HAP-1 (cell line): ENCODE data around the gene COQ9.

Experiments
- DNase-seq, 2 experiments: peaks; one replicate each; pipeline ENCODE4 v3.0.0-alpha.2; 2016 to 2020; ENCODE audit warnings: low spot score in 2 of 2
- H3K27me3 ChIP-seq: fragments of 250-450 bp; sonication (Bioruptor Pico); 2 replicates; pipeline ENCODE4 v1.5.1; 2020; ENCODE audit warnings: low read depth, mild to moderate bottlenecking, moderate library complexity
- H3K36me3 ChIP-seq: fragments of 250-450 bp; sonication (Bioruptor Pico); replicated peaks from 2 replicates; pipeline ENCODE4 v1.5.1; 2020; ENCODE audit warnings: mild to moderate bottlenecking
- H3K4me1 ChIP-seq: fragments of 250-450 bp; sonication (Bioruptor Pico); 2 replicates; pipeline ENCODE4 v1.5.1; 2020; ENCODE audit warnings: mild to moderate bottlenecking
- H3K4me3 ChIP-seq: fragments of 250-450 bp; sonication (Bioruptor Pico); 2 replicates; pipeline ENCODE4 v1.5.1; 2020; ENCODE audit warnings: mild to moderate bottlenecking, moderate library complexity
- H3K9me3 ChIP-seq: fragments of 250-450 bp; sonication (Bioruptor Pico); 2 replicates; pipeline ENCODE4 v1.5.1; 2020; ENCODE audit warnings: mild to moderate bottlenecking, moderate library complexity
- in situ Hi-C: fragments of 300-500 bp; cut with MboI; formaldehyde crosslinking; loops from 3 replicates; pipeline ENCODE4 v1.14.3; 2020; ENCODE audit warnings: low sequenced_read_pairs, inconsistent platforms, mixed read lengths

COQ9 gene

DNA sequence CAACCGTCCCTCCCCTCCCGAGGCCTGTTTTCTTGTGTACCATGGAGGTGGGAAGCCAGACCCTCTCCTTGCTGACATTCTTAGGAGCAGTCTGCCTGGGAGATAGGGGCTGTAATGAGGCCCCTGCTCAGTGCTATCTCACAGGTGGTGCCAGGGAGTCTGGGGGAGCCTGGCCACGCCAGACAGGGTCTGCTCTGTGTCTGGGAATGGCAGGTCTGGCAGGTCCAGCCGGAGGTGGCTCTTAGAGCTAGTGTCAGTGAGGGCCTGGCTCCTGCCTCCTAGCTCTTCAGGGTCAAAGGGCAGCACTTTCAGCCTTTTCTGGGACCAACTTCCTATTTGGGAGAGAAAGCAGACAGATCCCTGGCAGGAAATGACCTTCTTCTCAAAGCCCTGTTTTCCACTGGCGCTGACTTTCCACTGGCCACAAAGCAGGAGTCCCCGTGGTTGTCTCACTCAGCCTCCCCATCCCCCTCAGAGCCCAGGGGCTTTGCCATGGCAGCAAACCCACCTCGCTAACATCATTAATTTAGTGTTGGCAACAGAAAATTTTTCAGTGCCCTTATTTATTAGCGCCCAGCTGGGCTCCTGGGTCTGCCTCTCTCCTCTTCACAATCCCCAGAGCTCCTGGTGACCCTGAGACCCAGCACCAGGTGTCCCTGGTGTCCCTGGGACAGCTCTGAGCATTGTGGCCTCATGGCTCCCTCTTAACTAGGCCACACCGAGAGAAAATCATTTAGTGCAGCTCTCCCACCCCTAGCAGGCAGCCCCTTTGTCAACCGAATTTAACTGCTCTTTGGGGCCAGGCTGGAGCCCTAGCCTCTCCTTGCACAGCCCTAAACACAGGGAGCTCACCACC, 63.0 kb downstream of the COQ9 start:
- no peak for DNase-seq
- Histone ChIP-seq H3K9me3 (no peaks in the 10 kb centered on the region), H3K27me3 (no peaks in the 10 kb centered on the region), H3K36me3 (no peaks in the 10 kb centered on the region), H3K4me1 (peaks cover 7% of the 10 kb centered on the region), H3K4me3 (no peak overlapping the region)
- in situ Hi-C loops = no loop called here
